ENCODE data around the gene NDUFB10.

DNA sequence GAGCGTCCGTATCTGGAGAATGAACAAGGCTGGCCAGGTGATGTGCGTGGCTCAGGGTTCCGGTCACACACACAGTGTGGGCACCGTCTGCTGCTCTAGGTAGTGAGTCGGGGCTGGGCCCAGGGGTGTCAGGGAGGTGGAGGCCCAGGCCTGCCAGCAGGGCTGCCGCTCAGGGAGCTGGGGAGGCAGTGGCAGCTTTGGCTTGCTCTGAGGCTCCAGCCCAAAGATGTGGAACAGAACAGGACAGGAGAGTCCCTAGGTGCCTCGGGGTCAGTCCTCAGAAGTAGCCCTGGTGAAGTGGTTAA is 16.8 kb downstream of the NDUFB10 start:
- TF ChIP-seq, protein P1, sequence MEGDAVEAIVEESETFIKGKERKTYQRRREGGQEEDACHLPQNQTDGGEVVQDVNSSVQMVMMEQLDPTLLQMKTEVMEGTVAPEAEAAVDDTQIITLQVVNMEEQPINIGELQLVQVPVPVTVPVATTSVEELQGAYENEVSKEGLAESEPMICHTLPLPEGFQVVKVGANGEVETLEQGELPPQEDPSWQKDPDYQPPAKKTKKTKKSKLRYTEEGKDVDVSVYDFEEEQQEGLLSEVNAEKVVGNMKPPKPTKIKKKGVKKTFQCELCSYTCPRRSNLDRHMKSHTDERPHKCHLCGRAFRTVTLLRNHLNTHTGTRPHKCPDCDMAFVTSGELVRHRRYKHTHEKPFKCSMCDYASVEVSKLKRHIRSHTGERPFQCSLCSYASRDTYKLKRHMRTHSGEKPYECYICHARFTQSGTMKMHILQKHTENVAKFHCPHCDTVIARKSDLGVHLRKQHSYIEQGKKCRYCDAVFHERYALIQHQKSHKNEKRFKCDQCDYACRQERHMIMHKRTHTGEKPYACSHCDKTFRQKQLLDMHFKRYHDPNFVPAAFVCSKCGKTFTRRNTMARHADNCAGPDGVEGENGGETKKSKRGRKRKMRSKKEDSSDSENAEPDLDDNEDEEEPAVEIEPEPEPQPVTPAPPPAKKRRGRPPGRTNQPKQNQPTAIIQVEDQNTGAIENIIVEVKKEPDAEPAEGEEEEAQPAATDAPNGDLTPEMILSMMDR (conservative IDR thresholded peaks at IDR 0.05 in 1 of 2, IDR thresholded peaks at IDR 0.05 in 1 of 2; ENCODE audit: extremely low read depth in 1 of 2, insufficient read depth in 1 of 2, low read depth in 1 of 2, low read length in 2 of 2), result no peak
- TF ChIP-seq EZH2 (IDR thresholded peaks at IDR 0.05; ENCODE audit: borderline replicate concordance, low read length), result no peak
